ENCODE data around the gene ADGRB3. TPM values are rescaled to one million over a fixed set of nuclear protein-coding genes. Genes with fewer than 3 reads are reported as not detected.

ADGRB3 gene
- polyA plus RNA-seq, 3 donors, result 0.04 to 0.23 (median 0.05) TPM

- Histone ChIP-seq H2AFZ (ENCODE audit: insufficient read depth, low read depth, low read length, poor library complexity, severe bottlenecking) (no peak overlapping the region), H3K27me3 (ENCODE audit: control insufficient read depth in 2 of 2, insufficient read depth in 2 of 2, low read length in 2 of 2) (no peaks in the 10 kb centered on the region), H3K9me3 (replicated peaks in 1 of 2; ENCODE audit: control insufficient read depth in 1 of 2, insufficient read depth in 1 of 2, low read length in 2 of 2) (peaks cover 3 to 5% of the 10 kb centered on the region in 2 donors), H3K9ac (ENCODE audit: insufficient read depth, low read length, poor library complexity, severe bottlenecking) (no peak overlapping the region), H3K36me3 (replicated peaks in 1 of 2; ENCODE audit: control insufficient read depth in 1 of 2, insufficient read depth in 2 of 2, low read length in 2 of 2) (no peaks in the 10 kb centered on the region), H3K4me1 (ENCODE audit: control insufficient read depth in 1 of 2, insufficient read depth in 2 of 2, low read length in 2 of 2) (no peaks in the 10 kb centered on the region), H4K20me1 (ENCODE audit: insufficient read depth, low read length) (no peaks in the 10 kb centered on the region), H3K4me3 (replicated peaks in 1 of 3; ENCODE audit: low read depth in 2 of 3, low read length in 3 of 3) (no peak overlapping the region), H3K79me2 (ENCODE audit: insufficient read depth, low read length) (no peaks in the 10 kb centered on the region), H3K4me2 (replicated peaks; ENCODE audit: extremely low read depth, low read length, poor library complexity, severe bottlenecking) (no peak overlapping the region), H3K27ac (ENCODE audit: low read depth in 1 of 2, low read length in 2 of 2) (no peak overlapping the region)
- H3K4me3 Mint-ChIP-seq, result no peak overlapping the region
- no peak for DNase-seq
- intact Hi-C loops (cut with micrococcal nuclease), result no loop called here
- H3K9me3 Mint-ChIP-seq, result peaks cover 0 to 8% (median 3%) of the 10 kb centered on the region in 7 donors
- no peaks in the 10 kb centered on the region for H3K4me1 Mint-ChIP-seq
- peaks cover 0 to 2% (median 0%) of the 10 kb centered on the region in 3 donors for H3K27me3 Mint-ChIP-seq (ENCODE audit: low read depth in 3 of 3)
- H3K27ac Mint-ChIP-seq, result no peak overlapping the region
- H3K36me3 Mint-ChIP-seq, result no peaks in the 10 kb centered on the region
- TF ChIP-seq CTCF (IDR thresholded peaks at IDR 0.05), result no peak
These were observed 462.9 kb downstream of the ADGRB3 start for GRCh38 chr6:69097948-69098347.

- intact Hi-C loops (cut with micrococcal nuclease), result no loop called here
These were observed 463.8 kb downstream of the ADGRB3 start for GRCh38 chr6:69098910-69099309.

More at GRCh38 chr6:69098910-69099309, 463.8 kb downstream of the ADGRB3 start:
- Histone ChIP-seq H3K36me3 (replicated peaks in 1 of 2; ENCODE audit: control insufficient read depth in 1 of 2, insufficient read depth in 2 of 2, low read length in 2 of 2) (no peaks in the 10 kb centered on the region), H3K27me3 (ENCODE audit: control insufficient read depth in 2 of 2, insufficient read depth in 2 of 2, low read length in 2 of 2) (no peaks in the 10 kb centered on the region), H3K27ac (ENCODE audit: low read depth in 1 of 2, low read length in 2 of 2) (no peak overlapping the region), H3K4me1 (ENCODE audit: control insufficient read depth in 1 of 2, insufficient read depth in 2 of 2, low read length in 2 of 2) (no peaks in the 10 kb centered on the region), H3K9ac (ENCODE audit: insufficient read depth, low read length, poor library complexity, severe bottlenecking) (no peak overlapping the region), H4K20me1 (ENCODE audit: insufficient read depth, low read length) (no peaks in the 10 kb centered on the region), H2AFZ (ENCODE audit: insufficient read depth, low read depth, low read length, poor library complexity, severe bottlenecking) (no peak overlapping the region), H3K4me2 (replicated peaks; ENCODE audit: extremely low read depth, low read length, poor library complexity, severe bottlenecking) (no peak overlapping the region), H3K9me3 (replicated peaks in 1 of 2; ENCODE audit: control insufficient read depth in 1 of 2, insufficient read depth in 1 of 2, low read length in 2 of 2) (peaks cover 3 to 5% of the 10 kb centered on the region in 2 donors), H3K4me3 (replicated peaks in 1 of 3; ENCODE audit: low read depth in 2 of 3, low read length in 3 of 3) (no peak overlapping the region), H3K79me2 (ENCODE audit: insufficient read depth, low read length) (no peaks in the 10 kb centered on the region)
- H3K4me1 Mint-ChIP-seq, result no peaks in the 10 kb centered on the region
- TF ChIP-seq CTCF (IDR thresholded peaks at IDR 0.05), result no peak
- H3K27ac Mint-ChIP-seq, result no peak overlapping the region
- no peak for DNase-seq
- no peaks in the 10 kb centered on the region for H3K27me3 Mint-ChIP-seq (ENCODE audit: low read depth in 3 of 3)
- H3K36me3 Mint-ChIP-seq, result no peaks in the 10 kb centered on the region
- no peak overlapping the region for H3K4me3 Mint-ChIP-seq
- peaks cover 0 to 4% (median 3%) of the 10 kb centered on the region in 7 donors for H3K9me3 Mint-ChIP-seq
